HG03039 (cell line): ENCODE results near the gene DOCK4.

ENCODE experiments used
- ATAC-seq: cut with Tn5 transposase; IDR thresholded peaks from one replicate; pipeline ENCODE4 v1.9.1; 2021; ENCODE audit warnings: mild to moderate bottlenecking, moderate library complexity; ENCODE audit not compliant: unreplicated experiment

Gene DOCK4

GRCh38 chr7:111785076-111785475 is 421.1 kb downstream of the DOCK4 start:
- ATAC-seq: no peak

GRCh38 chr7:111784296-111784695 is 421.9 kb downstream of the DOCK4 start:
- ATAC-seq: no peak

- ATAC-seq: no peak
These were observed 422.3 kb downstream of the DOCK4 start for GRCh38 chr7:111783854-111784253.

- ATAC-seq: no peak
These were observed 425.7 kb downstream of the DOCK4 start for GRCh38 chr7:111780527-111780926.

GRCh38 chr7:111775206-111775605 is 431.0 kb downstream of the DOCK4 start:
- no peak for ATAC-seq

GRCh38 chr7:111772716-111773115 is 433.5 kb downstream of the DOCK4 start:
- ATAC-seq: no peak

GRCh38 chr7:111771638-111772037 is 434.6 kb downstream of the DOCK4 start:
- ATAC-seq: no peak

GRCh38 chr7:111770116-111770515 is 436.1 kb downstream of the DOCK4 start:
- ATAC-seq: no peak

GRCh38 chr7:111765751-111766643 is 440.2 kb downstream of the DOCK4 start:
- no peak for ATAC-seq

- no peak for ATAC-seq
These were observed 442.9 kb downstream of the DOCK4 start for GRCh38 chr7:111763221-111763801.

GRCh38 chr7:111762799-111763198 is 443.4 kb downstream of the DOCK4 start:
- ATAC-seq: no peak

- ATAC-seq: no peak
These were observed 444.0 kb downstream of the DOCK4 start for GRCh38 chr7:111762211-111762610.

- no peak for ATAC-seq
These were observed 446.2 kb downstream of the DOCK4 start for GRCh38 chr7:111760043-111760442.

- ATAC-seq: no peak
These were observed 447.9 kb downstream of the DOCK4 start for GRCh38 chr7:111758332-111758731.

GRCh38 chr7:111756687-111757178 is 449.5 kb downstream of the DOCK4 start:
- ATAC-seq: no peak

GRCh38 chr7:111755383-111755782 is 450.8 kb downstream of the DOCK4 start:
- ATAC-seq: no peak

GRCh38 chr7:111753968-111754367 is 452.2 kb downstream of the DOCK4 start:
- no peak for ATAC-seq

GRCh38 chr7:111752022-111752582 is 454.1 kb downstream of the DOCK4 start:
- ATAC-seq: peak; percentile 86

GRCh38 chr7:111750878-111751277 is 455.3 kb downstream of the DOCK4 start:
- no peak for ATAC-seq

- no peak for ATAC-seq
These were observed 456.0 kb downstream of the DOCK4 start for GRCh38 chr7:111750228-111750627.

- no peak for ATAC-seq
These were observed 456.6 kb downstream of the DOCK4 start for GRCh38 chr7:111749625-111750024.

- no peak for ATAC-seq
These were observed 458.5 kb downstream of the DOCK4 start for GRCh38 chr7:111747718-111748117.
